Measurements from ENCODE around the gene LEF1.

The LEF1 gene
- 48.8 to 333 (median 99.8) reads per million in 9 experiments for total RNA-seq

DNA sequence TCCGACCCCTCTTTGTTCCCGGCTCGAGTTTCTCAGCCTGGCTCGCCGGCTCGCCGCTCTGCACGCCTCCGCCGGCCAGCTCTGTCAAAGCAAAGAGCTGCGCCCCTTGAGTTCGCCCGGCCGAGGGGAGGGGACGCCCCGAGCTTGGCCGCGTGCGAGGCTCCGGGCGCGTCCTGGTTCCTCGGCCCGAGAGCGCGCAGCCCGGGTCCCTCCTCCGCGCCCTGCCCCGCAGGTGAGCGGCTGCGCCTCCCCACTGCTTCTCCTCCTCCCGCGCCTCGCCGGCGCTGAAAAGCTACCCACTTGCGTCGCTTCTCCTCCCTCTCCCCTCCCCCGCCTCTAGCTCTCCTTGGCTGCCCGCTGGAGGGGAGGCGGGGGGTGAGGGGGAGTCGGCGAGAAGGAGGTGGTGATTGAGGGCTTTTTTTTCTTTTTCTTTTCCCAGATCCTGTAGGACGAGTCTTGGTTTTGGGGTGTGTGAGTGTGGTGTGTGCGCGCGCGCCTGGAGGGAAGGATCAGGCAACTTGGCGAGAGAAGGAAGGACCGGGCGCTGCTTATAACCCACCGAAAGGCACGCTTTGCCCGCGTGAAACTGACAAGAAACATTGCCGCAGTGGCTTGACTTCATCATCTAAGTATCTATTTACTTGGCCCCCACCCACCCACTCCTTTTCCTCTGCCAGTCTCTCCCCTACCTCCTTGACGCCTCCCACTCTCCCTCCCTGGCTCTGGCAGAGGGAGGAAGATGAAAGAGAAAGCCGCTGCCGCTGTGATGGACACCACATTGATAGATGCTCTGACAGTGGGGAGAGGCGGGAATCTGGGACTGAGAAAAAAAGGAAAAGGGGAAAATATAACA is at the start of gene LEF1:
Gene LEF1, minus strand, starts transcription at position 262 of the 853 bp plus-strand sequence. CDS start 1,165 bp downstream, outside the sequence.
- Mint-ChIP-seq H3K36me3 (ENCODE audit: insufficient read depth) (peaks cover 7% of the 10 kb centered on the region), H3K4me1 (ENCODE audit: low read depth in 2 of 2) (peaks cover 26 to 33% of the 10 kb centered on the region in 2 donors)
- ATAC-seq (replicated peaks): peak; percentile 18

DNA sequence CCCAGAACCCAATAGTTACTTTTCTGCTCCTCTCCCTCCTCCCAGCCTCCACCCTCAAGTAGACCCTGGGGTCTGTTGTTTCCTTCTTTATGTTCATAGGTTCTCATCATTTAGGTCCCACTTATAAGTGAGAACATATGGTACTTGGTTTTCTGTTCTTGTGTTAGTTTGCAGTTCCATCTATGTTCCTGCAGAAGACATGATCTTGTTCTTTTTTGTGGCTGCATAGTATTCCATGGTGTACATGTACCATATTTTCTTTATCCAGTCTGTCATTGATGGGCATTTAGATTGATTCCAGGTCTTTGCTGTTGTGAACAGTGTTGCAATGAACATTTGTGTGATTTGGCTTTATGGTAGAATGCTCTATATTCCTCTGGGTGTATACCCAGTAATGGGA is 47.8 kb upstream of the LEF1 start:
- H3K27ac Mint-ChIP-seq: no peak overlapping the region
- no peaks in the 10 kb centered on the region for H3K4me1 Mint-ChIP-seq (ENCODE audit: low read depth in 2 of 2)
- ATAC-seq (replicated peaks) (no peak), DNase-seq (no peak)
- H3K9me3 Mint-ChIP-seq: no peaks in the 10 kb centered on the region
- no peaks in the 10 kb centered on the region for H3K27me3 Mint-ChIP-seq
- H3K4me3 Mint-ChIP-seq: no peak overlapping the region
- no peaks in the 10 kb centered on the region for H3K36me3 Mint-ChIP-seq (ENCODE audit: insufficient read depth)

More for the DNA sequence above, at the start of gene LEF1:
- Mint-ChIP-seq H3K9me3 (no peaks in the 10 kb centered on the region), H3K27ac (peak within 1 kb of the TSS in 1 of 2 donors; percentile 72), H3K4me3 (peak within 1 kb of the TSS; percentile 89 to 96), H3K27me3 (peaks cover 69 to 86% of the 10 kb centered on the region in 2 donors)
- DNase-seq: peak in 1 of 3 experiments; percentile 7

DNA sequence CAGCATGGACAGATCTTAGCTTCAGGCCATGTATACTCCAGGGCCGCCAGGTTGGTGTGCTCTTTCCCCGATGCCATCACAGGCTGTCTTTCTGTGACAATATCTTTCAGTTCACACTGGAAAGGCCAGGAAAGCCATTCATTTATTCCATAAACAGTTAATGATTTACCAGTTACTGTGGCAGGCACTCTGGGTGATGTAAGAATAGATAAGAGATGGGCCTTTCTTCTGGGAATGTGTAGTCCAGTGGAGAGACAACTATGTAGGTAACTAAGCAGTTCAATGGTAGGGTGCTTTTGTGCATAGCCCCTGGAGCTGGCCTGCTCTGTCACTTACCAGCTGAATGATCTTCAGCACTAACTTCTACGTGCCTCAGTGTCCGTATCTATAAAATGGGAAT is 46.3 kb upstream of the LEF1 start:
- Mint-ChIP-seq H3K9me3 (no peaks in the 10 kb centered on the region), H3K27ac (no peak overlapping the region), H3K4me1 (ENCODE audit: low read depth in 2 of 2) (no peaks in the 10 kb centered on the region), H3K27me3 (no peaks in the 10 kb centered on the region), H3K36me3 (ENCODE audit: insufficient read depth) (no peaks in the 10 kb centered on the region), H3K4me3 (no peak overlapping the region)
- DNase-seq (no peak), ATAC-seq (replicated peaks) (no peak)

DNA sequence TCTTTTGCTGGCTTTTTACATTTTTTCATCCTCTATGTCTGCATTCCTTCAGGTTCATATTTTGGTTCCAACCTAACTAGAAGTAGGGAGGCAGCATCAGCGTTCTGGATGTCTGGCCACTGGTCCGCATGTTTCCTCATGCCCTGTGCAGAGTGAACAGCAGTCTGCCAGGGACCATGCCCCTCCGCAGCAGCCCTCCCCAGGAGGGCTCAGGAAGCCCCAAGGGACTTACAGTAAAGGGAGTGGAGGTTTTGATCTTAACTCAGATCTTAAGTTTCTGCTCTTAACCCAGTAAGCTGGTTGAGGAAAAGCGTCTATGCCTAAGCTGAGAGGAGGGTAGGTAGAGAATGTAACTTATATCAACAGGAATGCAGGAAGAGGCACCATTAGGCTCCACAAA is 45.0 kb upstream of the LEF1 start:
- no peaks in the 10 kb centered on the region for H3K4me1 Mint-ChIP-seq (ENCODE audit: low read depth in 2 of 2)
- no peaks in the 10 kb centered on the region for H3K27me3 Mint-ChIP-seq
- H3K9me3 Mint-ChIP-seq: no peaks in the 10 kb centered on the region
- H3K27ac Mint-ChIP-seq: no peak overlapping the region
- no peak for ATAC-seq (replicated peaks)
- DNase-seq: no peak
- no peaks in the 10 kb centered on the region for H3K36me3 Mint-ChIP-seq (ENCODE audit: insufficient read depth)
- no peak overlapping the region for H3K4me3 Mint-ChIP-seq

DNA sequence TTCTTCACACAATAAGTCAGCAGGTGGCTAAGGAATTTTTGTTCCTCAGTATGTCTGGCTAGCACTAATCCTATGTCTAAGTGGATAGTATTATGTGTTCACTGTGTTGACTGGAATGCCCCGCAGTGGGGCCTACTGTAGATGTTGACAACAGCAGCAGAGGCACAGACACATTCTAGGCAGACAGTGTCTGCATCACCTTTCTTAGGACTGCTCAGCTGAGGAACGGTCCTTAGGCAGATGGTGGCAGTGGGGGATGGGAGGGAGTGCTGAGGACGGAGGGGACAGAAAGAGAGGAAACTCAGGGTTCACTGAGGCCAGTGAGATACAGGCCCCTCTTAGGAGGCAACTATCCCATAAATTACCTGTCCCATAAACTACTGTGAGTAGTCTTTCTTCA is 44.6 kb upstream of the LEF1 start:
- no peaks in the 10 kb centered on the region for H3K9me3 Mint-ChIP-seq
- no peak for ATAC-seq (replicated peaks)
- no peaks in the 10 kb centered on the region for H3K4me1 Mint-ChIP-seq (ENCODE audit: low read depth in 2 of 2)

DNA sequence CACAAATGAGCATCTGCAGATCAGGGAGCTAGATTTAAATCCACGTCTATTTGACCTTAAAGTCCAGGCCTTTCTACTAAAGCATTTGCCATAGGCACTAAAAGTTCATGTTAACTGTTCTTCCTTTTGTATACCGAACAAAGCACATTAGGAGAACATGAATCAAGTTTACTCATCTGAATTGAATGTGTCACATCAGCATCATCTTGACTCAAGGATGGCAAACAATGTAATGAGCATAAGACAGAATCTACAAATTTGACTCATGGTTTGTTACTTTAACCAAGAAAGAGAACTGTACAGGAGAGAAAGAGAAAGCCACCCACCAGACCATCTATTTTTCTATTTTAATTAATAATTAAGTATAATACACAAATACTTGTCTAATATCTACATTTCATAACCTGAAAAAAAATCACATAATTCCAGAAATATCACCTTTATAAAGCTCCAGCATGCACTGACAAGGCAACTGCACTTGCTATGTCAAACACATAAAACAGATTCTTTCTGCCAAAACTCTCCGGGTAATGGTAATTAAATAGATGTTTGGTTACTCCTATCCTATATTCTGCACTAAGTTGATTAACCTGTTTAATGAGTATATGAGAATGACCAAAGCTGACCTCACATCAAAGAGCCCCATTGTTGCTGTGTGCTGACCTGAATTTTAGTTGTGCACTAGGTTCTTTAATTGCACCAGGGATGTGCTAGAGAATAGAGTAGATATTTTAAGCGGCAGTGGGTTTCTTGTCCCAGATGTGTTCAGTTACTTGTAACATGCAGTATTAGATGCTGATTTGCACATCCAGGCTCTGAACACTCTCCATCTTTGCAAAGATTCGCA is 42.5 kb upstream of the LEF1 start:
- DNase-seq (no peak), ATAC-seq (replicated peaks) (no peak)
- no peaks in the 10 kb centered on the region for H3K9me3 Mint-ChIP-seq
- peaks cover 6 to 9% of the 10 kb centered on the region in 2 donors for H3K27me3 Mint-ChIP-seq
- H3K27ac Mint-ChIP-seq: no peak overlapping the region
- no peak overlapping the region for H3K4me3 Mint-ChIP-seq
- no peaks in the 10 kb centered on the region for H3K36me3 Mint-ChIP-seq (ENCODE audit: insufficient read depth)
- no peaks in the 10 kb centered on the region for H3K4me1 Mint-ChIP-seq (ENCODE audit: low read depth in 2 of 2)

More for the DNA sequence above, 44.6 kb upstream of the LEF1 start:
- no peaks in the 10 kb centered on the region for H3K36me3 Mint-ChIP-seq (ENCODE audit: insufficient read depth)
- H3K27ac Mint-ChIP-seq: no peak overlapping the region
- no peak overlapping the region for H3K4me3 Mint-ChIP-seq
- no peak for DNase-seq
- H3K27me3 Mint-ChIP-seq: no peaks in the 10 kb centered on the region

DNA sequence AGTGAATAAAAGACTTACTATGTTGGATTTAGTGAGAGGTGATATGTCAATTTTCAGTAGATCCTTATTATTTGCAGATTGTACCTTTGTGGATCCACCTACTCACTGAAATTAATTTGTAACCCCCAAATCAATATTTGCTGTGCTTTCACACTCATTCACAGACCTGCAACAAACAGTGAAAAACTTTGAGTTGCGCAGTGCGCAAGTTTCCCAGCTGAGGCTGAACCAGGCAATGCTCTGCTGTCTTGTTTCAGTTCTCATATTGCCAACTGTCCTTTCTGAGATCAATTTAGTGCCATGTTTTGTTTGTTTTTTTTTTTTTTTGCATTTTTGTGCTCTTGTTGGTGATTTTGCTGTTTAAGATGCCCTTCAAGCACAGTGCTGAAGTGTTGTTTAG is 40.8 kb upstream of the LEF1 start:
- ATAC-seq (replicated peaks): no peak
- H3K27ac Mint-ChIP-seq: no peak overlapping the region

DNA sequence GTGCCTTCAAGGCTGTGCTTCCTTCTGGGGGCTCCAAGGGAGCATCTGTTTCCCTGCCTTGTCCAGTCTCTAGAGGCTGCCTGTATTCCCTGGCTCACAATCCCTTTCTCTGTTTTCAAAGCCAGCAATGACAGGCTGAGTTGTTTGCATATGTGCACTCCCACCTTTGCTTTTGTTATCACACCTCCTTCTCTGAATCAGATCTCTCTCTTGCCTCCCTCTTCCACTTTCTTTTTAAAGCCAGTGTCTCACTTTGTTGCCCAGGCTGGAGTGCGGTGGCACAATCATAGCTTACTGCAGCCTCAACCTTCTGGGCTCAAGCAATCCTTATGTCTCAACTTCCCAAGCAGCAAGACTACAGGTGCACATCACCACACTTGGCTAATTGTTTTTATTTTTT is 37.1 kb upstream of the LEF1 start:
- Mint-ChIP-seq H3K4me1 (ENCODE audit: low read depth in 2 of 2) (no peaks in the 10 kb centered on the region), H3K27ac (no peak overlapping the region), H3K9me3 (no peaks in the 10 kb centered on the region), H3K27me3 (peaks cover 15 to 27% of the 10 kb centered on the region in 2 donors), H3K36me3 (ENCODE audit: insufficient read depth) (no peaks in the 10 kb centered on the region), H3K4me3 (no peak overlapping the region)
- DNase-seq: no peak
- ATAC-seq (replicated peaks): no peak

More for the DNA sequence above, 40.8 kb upstream of the LEF1 start:
- no peaks in the 10 kb centered on the region for H3K36me3 Mint-ChIP-seq (ENCODE audit: insufficient read depth)
- no peaks in the 10 kb centered on the region for H3K9me3 Mint-ChIP-seq
- no peak for DNase-seq
- peaks cover 6 to 17% of the 10 kb centered on the region in 2 donors for H3K27me3 Mint-ChIP-seq
- no peaks in the 10 kb centered on the region for H3K4me1 Mint-ChIP-seq (ENCODE audit: low read depth in 2 of 2)
- no peak overlapping the region for H3K4me3 Mint-ChIP-seq

DNA sequence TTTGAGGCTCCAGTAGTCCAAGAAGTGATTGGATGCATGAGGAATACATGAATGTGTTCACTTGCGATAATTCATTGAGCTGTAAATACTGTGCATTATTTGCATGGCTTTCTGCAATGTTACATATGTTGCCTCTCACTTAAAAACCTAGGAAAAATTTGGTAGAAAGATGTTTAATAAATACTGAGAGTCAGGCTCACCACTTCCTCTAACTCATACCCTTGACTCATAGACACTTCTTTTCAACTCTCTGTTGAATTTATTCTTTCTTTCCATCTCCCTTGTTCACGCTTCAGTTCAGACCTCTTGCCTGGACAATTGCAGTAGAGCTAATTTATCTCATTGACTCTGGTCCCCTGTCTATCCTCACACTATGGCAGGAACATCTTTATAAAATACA is 35.8 kb upstream of the LEF1 start:
- no peak for ATAC-seq (replicated peaks)
- no peak overlapping the region for H3K4me3 Mint-ChIP-seq

DNA sequence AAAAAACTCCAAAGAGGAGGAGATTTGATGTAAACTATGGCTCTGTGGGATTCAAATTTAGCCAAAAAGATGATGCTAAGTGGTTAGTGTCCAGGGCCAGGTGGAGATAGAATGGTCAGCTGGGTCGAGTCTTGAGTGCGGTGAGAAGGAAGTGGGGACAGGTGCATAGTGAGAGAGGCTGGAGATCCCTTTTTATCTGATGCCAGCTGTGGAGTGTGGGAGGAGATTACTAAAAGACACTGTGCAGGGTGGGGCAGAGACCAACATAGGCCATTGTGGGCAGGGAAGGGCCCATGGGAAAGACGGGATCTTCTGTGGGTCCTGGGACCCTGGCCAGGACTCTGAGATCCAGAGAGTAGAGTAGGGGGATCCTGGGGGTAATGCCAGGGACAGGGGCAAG is 34.6 kb upstream of the LEF1 start:
- Mint-ChIP-seq H3K27ac (no peak overlapping the region), H3K4me3 (no peak overlapping the region), H3K27me3 (peaks cover 15 to 27% of the 10 kb centered on the region in 2 donors), H3K36me3 (ENCODE audit: insufficient read depth) (no peaks in the 10 kb centered on the region), H3K4me1 (ENCODE audit: low read depth in 2 of 2) (no peaks in the 10 kb centered on the region), H3K9me3 (no peaks in the 10 kb centered on the region)
- DNase-seq (no peak), ATAC-seq (replicated peaks) (no peak)

More for the DNA sequence above, 35.8 kb upstream of the LEF1 start:
- Mint-ChIP-seq H3K9me3 (no peaks in the 10 kb centered on the region), H3K27me3 (peaks cover 15 to 27% of the 10 kb centered on the region in 2 donors), H3K27ac (no peak overlapping the region), H3K4me1 (ENCODE audit: low read depth in 2 of 2) (no peaks in the 10 kb centered on the region), H3K36me3 (ENCODE audit: insufficient read depth) (no peaks in the 10 kb centered on the region)
- no peak for DNase-seq

DNA sequence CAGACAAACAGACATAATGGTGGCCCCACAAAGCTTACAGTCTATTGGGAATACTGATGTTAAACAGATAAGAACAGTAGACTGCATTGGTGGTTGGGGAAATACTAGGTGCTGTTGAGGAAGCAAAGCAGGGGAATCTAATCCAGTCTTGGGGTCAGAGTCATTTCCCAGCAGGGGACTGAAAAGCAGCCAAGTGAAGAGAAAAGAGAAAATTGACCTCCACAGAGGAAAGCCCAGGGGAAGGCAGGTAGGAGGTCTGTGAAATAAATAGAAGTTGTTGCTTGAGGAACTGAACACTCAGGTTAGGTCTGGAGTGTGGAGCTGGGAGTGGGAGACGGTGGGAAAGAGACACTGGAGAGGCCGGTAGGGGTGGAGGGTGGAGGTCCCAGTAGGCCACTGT is 33.0 kb upstream of the LEF1 start:
- Mint-ChIP-seq H3K4me3 (no peak overlapping the region), H3K27ac (no peak overlapping the region), H3K27me3 (peaks cover 12 to 24% of the 10 kb centered on the region in 2 donors), H3K4me1 (ENCODE audit: low read depth in 2 of 2) (no peaks in the 10 kb centered on the region), H3K36me3 (ENCODE audit: insufficient read depth) (no peaks in the 10 kb centered on the region), H3K9me3 (no peaks in the 10 kb centered on the region)
- ATAC-seq (replicated peaks) (no peak), DNase-seq (no peak)

DNA sequence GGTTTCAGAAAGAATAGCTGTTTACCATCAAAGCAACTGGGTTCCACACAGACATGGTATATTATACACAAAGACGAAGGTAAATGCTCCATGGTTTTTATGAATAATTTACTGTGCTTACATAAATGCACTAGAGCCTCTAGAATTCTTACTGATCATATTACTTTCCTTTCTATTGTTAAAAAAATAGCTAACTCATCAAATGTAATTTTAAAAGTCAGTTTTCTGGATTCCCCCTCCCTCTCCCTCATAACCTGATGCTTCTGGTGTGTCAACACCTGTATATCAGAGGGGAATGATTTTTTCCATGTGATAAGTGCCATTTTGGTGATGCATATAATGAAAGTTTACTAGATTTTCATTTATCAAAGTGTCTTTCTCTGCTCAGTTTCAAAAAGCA is 31.1 kb upstream of the LEF1 start:
- H3K9me3 Mint-ChIP-seq: no peaks in the 10 kb centered on the region
- DNase-seq: no peak
- no peaks in the 10 kb centered on the region for H3K36me3 Mint-ChIP-seq (ENCODE audit: insufficient read depth)
- no peaks in the 10 kb centered on the region for H3K4me1 Mint-ChIP-seq (ENCODE audit: low read depth in 2 of 2)
- ATAC-seq (replicated peaks): no peak
- no peak overlapping the region for H3K4me3 Mint-ChIP-seq
- H3K27me3 Mint-ChIP-seq: peaks cover 9 to 11% of the 10 kb centered on the region in 2 donors
- no peak overlapping the region for H3K27ac Mint-ChIP-seq

DNA sequence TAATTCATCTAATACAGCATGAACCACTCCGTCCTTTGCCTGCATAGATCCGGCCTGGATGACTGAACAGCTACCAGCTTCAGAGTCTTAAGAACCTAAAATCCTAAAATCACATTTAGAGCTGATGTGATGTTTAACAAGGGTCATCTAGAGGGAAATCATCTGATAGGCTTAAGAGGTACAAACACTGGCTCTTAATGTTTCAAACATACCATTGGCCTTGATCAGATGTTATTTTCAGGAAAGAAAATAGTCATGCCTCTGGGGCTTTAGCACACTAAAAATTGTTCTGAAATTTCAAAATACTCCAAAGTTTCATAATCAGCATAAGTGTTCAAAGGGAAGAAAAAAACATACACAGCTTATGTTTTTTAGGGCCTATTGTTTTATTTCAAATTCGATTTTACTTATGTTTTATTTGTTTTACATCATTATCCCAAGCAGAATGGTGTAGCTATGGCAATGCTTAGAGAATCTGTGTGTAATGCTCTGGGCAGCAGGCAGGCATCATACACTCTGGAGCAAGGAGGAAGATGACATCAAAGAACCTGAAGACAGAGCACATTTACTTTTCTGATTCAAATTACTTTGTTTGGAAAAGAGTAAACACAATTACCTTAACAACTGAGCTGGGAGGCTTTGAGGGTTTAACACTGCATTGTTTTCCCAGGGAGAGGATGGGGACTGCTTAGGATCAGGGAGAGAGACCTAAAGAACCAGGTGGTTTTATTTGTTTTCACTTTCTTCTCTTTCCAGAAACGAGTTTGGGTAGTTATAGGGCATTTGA is 25.3 kb upstream of the LEF1 start:
- no peak for ATAC-seq (replicated peaks)
- Mint-ChIP-seq H3K27me3 (peaks cover 20 to 28% of the 10 kb centered on the region in 2 donors), H3K4me1 (ENCODE audit: low read depth in 2 of 2) (no peaks in the 10 kb centered on the region), H3K36me3 (ENCODE audit: insufficient read depth) (no peaks in the 10 kb centered on the region), H3K4me3 (no peak overlapping the region), H3K9me3 (no peaks in the 10 kb centered on the region), H3K27ac (no peak overlapping the region)
- no peak for DNase-seq

All from effector memory CD8-positive, alpha-beta T cell (primary cell).